Erythroblast (primary cell): ENCODE data around the gene SLC38A11.

Experiments used
- GATA1 ChIP-seq: IDR thresholded peaks from 2 replicates; pipeline ENCODE4 v1.6.1; 2011; ENCODE audit warnings: low read depth, mild to moderate bottlenecking, control low read depth, low read length, moderate library complexity
- POLR2A ChIP-seq: IDR thresholded peaks from 2 replicates; pipeline ENCODE4 v1.6.1; 2011; ENCODE audit warnings: mild to moderate bottlenecking, low read length

DNA sequence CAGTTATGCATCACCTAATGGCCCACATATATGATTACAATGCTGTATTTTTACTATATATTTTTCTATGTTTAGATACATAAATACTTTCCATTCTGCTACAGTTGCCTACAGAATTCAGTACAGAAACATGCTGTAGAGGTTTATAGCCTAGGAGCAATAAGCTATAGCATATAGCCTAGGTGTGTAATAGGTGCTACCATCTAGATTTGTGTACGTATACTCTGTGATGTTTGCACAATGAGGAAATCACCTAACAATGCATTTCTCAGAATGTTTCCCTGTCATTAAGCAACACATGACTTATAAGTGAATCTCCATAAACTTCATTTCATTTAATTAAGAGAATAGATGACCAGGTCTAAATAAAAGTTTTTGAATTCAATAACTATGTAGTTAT, 43.5 kb downstream of the SLC38A11 start:
- TF ChIP-seq POLR2A (no peak), GATA1 (no peak)
